Putamen (tissue), 1 donor: ENCODE data around the gene PHF2.

Source experiments
- DNase-seq: peaks from one replicate; pipeline ENCODE4 v3.0.0-alpha.2; 2016; ENCODE audit warnings: low spot score

PHF2 gene

GRCh38 chr9:93701494-93702218 is 125.3 kb downstream of the PHF2 start:
- DNase-seq: no peak

GRCh38 chr9:93702261-93702660 is 125.9 kb downstream of the PHF2 start:
- no peak for DNase-seq

- no peak for DNase-seq
These were observed 132.1 kb downstream of the PHF2 start for GRCh38 chr9:93708289-93708986.

- no peak for DNase-seq
These were observed 132.6 kb downstream of the PHF2 start for GRCh38 chr9:93708987-93709302.

- DNase-seq: no peak
These were observed 133.4 kb downstream of the PHF2 start for GRCh38 chr9:93709600-93710369.

GRCh38 chr9:93710370-93710723 is 134.0 kb downstream of the PHF2 start:
- no peak for DNase-seq

- DNase-seq: no peak
These were observed 134.6 kb downstream of the PHF2 start for GRCh38 chr9:93711002-93711401.

GRCh38 chr9:93712896-93713295 is 136.5 kb downstream of the PHF2 start:
- no peak for DNase-seq

GRCh38 chr9:93713716-93714115 is 137.3 kb downstream of the PHF2 start:
- DNase-seq: no peak

- DNase-seq: no peak
These were observed 145.1 kb downstream of the PHF2 start for GRCh38 chr9:93721417-93721965.

GRCh38 chr9:93724852-93725251 is 148.5 kb downstream of the PHF2 start:
- no peak for DNase-seq

GRCh38 chr9:93725382-93725781 is 149.0 kb downstream of the PHF2 start:
- DNase-seq: no peak

GRCh38 chr9:93726147-93726546 is 149.8 kb downstream of the PHF2 start:
- DNase-seq: no peak
